Measurements from ENCODE around the gene GLIS1. TPM values are rescaled to one million over a fixed set of nuclear protein-coding genes. Genes with fewer than 3 reads are reported as not detected.

The GLIS1 gene
- polyA plus RNA-seq, 3 donors = 2.2 to 4.8 (median 3.2) TPM

DNA sequence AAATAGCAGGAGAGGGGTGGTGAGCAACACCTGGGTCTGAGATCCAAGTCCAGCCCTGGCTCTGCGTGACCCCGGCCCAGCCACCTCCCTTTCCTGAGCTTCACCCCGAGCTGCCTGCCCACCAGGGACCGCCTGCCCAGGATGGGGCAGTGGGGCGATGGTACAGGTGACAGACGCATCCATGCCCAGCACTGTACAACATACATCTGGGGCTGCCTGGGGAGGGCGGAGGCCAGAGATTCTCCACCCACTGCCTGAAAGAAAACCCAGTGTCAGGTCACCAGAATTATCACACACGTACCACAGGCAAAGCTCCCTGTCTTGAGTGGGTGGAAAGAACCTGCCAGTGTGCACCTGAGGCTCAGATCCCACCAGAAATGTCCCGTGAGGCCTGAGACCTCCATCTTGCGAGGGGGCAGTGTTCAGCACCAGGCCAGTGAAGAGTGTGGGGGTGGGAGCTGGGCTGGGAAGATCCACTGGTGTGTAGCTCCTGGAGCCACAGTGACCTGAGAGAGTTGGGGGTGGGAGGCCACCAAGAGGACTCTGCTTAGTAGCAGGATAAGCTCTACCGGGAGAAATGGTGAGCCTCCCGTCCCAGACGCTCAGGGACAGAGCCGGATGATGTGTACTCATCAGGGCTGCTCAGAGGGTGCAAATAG lies 198.2 kb downstream of the GLIS1 start:
- no peak for DNase-seq (ENCODE audit: extremely low read depth in 1 of 11, low read depth in 9 of 11, low spot score in 4 of 11)

- no peak for DNase-seq (ENCODE audit: extremely low read depth in 1 of 11, low read depth in 9 of 11, low spot score in 4 of 11)
Observed at GRCh38 chr1:53539711-53540603, 199.0 kb downstream of the GLIS1 start.

- no peak for DNase-seq (ENCODE audit: extremely low read depth in 1 of 11, low read depth in 9 of 11, low spot score in 4 of 11)
Observed at GRCh38 chr1:53539226-53539625, 199.7 kb downstream of the GLIS1 start.

GRCh38 chr1:53536606-53537005 lies 202.4 kb downstream of the GLIS1 start:
- no peak for DNase-seq (ENCODE audit: extremely low read depth in 1 of 11, low read depth in 9 of 11, low spot score in 4 of 11)

DNA sequence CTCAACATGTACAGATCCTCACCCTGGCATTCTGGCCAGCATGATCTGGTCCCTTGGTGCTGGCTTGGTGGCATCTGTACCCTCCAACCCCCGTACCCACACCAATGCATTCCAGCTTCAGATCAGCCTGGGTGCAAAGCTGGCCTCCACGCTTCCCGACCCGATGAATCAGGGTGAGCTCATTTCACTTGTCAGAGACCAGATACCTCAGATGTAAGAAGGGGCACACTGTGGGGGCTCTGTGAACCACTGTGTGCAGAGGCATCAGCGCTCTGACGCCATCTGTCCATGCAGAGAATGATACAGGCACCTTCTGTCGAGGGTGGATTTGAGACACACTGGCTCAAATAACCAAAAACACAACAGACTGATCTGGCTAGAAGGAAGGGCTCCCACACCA lies 203.1 kb downstream of the GLIS1 start:
- DNase-seq (ENCODE audit: extremely low read depth in 1 of 11, low read depth in 9 of 11, low spot score in 4 of 11) = no peak

DNA sequence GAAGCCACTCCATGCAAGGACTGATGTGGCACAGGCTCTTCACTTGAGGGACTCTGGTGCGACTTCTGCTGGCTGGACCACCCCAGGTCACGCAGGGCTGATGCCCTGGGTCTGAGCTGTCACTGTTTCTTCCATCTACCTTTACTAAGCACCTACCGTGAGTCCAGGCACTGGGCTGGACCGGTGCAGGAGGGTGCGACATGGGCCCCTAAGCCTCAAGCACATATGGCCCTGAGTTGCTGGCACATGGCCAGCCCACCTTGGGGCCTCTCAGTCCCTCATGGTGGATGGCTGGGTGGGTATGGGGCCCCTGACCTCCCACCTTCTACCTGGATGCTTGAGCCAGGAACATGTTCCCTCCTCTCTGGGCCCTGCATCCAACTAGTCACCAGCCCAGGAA lies 203.7 kb downstream of the GLIS1 start:
- no peak for DNase-seq (ENCODE audit: extremely low read depth in 1 of 11, low read depth in 9 of 11, low spot score in 4 of 11)

DNA sequence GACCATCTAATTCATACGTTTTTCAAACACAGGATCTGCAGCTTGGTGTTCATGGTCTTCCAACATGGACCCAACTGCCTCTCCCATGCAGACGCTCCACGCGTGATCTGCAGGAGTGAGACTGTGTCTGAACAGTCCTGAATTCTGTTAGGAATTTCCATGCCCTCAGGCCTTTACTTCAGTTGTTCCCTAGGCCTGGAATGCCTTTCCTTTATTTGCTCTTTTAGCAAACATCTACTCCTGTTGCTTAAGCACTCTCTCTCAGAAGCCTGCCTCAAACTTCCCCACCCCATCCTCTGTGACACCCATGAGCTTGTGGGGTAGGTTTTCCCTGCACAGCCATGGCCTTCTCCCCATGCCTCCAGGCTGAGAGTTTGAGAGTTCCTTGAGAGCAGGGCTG lies 206.1 kb downstream of the GLIS1 start:
- no peak for DNase-seq (ENCODE audit: extremely low read depth in 1 of 11, low read depth in 9 of 11, low spot score in 4 of 11)

DNA sequence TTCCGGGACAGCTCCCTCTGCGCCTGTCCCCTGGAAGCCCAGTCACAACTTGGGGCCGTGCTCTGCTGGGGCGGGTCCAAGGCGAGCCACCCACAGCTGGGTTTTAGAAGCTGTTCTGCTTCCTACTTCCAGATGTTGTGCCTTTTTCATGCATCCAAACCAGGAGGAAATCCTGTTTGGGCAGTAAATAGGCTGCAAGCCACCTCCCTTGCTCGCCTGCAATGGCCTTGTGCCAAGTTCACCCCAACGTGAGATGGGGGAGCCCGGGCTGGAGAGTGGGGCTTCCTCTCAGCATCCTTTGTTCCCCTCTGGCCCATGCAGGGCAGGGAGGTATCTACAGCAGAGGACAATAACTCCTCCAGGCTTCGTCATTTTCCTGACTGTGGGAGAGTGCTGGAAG lies 206.6 kb downstream of the GLIS1 start:
- no peak for DNase-seq (ENCODE audit: extremely low read depth in 1 of 11, low read depth in 9 of 11, low spot score in 4 of 11)

DNA sequence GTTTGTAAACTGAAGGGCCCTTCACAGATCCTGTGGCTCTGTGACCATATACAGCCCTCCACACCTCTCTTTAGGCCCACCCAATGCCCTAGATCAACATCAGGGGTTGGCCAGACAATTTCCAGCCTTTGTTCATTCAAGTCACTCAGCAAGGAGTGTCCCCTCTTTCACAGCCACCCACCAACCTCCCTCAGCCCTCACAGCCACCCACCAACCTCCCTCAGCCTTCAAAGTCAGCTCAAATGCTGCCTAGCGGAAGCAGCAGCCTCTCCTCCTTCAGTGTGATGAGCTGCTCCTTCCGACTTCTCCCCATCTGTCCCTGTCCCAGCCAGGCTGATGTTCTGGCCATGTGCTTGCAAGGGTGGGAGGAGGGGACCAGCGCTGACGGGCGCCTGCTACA lies 208.4 kb downstream of the GLIS1 start:
- DNase-seq (ENCODE audit: extremely low read depth in 1 of 11, low read depth in 9 of 11, low spot score in 4 of 11) = no peak

DNA sequence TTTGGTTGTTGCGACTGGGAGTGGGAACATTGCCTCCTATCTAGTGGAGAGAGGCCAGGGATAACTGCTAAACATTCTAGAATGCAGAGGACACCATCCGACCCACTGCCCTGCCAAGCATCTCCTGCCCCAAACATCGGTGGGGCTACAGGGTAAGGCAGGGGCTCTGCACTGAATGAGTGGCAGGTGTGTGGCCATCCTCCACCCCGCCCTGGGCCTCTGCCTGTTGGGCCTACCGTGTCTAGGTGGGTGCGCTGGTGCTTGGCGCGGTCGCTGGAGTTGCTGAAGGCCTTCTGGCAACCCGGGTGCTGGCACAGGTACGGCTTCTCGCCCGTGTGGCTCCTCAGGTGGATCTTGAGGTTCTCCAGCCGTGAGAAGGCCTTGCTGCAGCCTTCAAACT lies 209.4 kb downstream of the GLIS1 start:
- DNase-seq (ENCODE audit: extremely low read depth in 1 of 11, low read depth in 9 of 11, low spot score in 4 of 11) = no peak

- DNase-seq (ENCODE audit: extremely low read depth in 1 of 11, low read depth in 9 of 11, low spot score in 4 of 11) = no peak
Observed at GRCh38 chr1:53527368-53527767, 211.6 kb downstream of the GLIS1 start.

DNA sequence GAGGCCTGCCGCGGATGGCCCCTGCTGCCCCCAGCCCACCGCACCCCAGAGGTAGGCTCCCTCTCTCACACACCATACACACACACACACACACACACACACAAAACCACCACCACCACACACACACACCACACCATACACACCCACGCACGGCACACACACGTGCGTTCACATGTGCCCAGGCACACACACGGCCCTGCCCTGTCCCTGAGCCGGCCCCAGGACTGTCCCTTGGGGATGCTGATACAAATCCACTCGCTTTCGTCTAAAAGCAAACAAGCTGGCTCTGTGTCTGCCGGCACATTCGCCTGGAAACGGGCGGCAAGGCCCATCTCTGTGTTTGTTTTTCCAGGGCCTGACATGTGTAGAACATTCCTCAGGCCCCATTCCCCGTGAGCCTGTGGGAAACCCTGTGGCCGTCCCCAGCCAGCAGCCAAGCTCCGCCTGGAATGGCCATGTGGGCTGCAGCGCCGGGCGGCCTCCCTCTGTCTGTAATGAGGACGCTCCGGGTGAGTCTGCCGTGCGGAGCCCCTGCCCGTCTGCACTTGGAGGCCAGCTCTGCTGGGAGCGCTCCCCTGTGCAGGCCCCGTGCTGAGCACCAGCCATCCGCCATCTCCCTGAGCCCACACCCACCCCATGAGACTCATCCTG lies 212.4 kb downstream of the GLIS1 start:
- peak in 3 of 11 donors; percentile 51 to 62 (median 59) for DNase-seq (ENCODE audit: extremely low read depth in 1 of 11, low read depth in 9 of 11, low spot score in 4 of 11)

- no peak for DNase-seq (ENCODE audit: extremely low read depth in 1 of 11, low read depth in 9 of 11, low spot score in 4 of 11)
Observed at GRCh38 chr1:53525595-53525994, 213.4 kb downstream of the GLIS1 start.

GRCh38 chr1:53524428-53525375 lies 214.3 kb downstream of the GLIS1 start:
- DNase-seq (ENCODE audit: extremely low read depth in 1 of 11, low read depth in 9 of 11, low spot score in 4 of 11) = no peak

DNA sequence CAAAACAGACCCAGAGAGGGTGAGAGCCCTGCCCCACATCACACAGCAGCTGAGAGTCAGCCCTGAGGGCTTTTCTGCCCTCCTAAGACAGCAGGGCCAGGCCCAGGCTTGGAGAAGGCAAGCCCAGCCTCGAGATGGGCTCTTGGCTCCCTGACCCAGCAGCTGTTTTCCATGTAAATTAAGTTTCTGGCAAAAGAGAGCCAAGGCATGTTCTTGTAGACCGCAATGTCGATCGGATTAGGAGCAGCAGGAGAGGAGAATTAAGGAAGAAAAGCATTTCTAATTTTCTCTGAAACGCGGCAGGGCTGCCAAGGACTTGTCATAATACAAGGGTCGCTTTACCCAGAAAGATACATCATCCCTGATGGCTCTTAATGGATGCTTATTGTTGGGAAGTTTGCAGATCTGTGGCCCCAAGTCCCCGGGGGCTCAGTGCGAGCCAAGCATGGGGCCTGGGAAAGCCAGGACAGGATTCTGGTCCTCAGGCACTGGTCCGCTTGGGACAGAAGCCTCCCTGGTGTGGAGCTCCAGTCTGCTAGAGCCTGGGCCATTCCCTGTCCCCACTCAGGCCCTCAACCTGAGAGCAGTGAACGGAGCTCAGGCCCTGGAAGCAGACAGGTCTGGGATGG lies 216.9 kb downstream of the GLIS1 start:
- no peak for DNase-seq (ENCODE audit: extremely low read depth in 1 of 11, low read depth in 9 of 11, low spot score in 4 of 11)

GRCh38 chr1:53520481-53520880 lies 218.5 kb downstream of the GLIS1 start:
- no peak for DNase-seq (ENCODE audit: extremely low read depth in 1 of 11, low read depth in 9 of 11, low spot score in 4 of 11)

DNA sequence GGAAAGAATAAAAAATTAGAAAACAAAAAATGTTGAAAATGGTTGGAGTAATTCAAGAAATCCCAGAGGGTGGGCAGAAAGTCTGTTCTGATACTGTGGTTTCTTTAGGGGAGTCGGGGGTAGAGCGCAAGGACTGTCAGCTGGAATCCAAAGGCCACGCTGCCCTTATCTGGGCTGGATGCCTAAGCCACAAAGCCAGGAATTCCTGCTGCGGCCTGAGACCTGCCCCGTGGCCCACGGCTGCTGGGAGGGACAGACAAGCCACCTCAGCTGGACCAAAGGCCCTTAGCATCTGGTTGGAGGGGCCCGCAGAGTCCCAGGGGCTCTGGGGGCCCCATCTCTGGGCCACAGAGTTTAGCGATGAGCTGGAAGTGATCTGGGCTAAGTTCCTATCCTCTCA lies 219.5 kb downstream of the GLIS1 start:
- no peak for DNase-seq (ENCODE audit: extremely low read depth in 1 of 11, low read depth in 9 of 11, low spot score in 4 of 11)

GRCh38 chr1:53518775-53519174 lies 220.2 kb downstream of the GLIS1 start:
- no peak for DNase-seq (ENCODE audit: extremely low read depth in 1 of 11, low read depth in 9 of 11, low spot score in 4 of 11)
